ENCODE data around the gene ZIC3. TPM values are rescaled to one million over a fixed set of nuclear protein-coding genes. Genes with fewer than 3 reads are reported as not detected.

Gene ZIC3
- total RNA-seq, 1 experiment from 2014 or later, result 126 TPM

- Histone ChIP-seq H3T11ph (ENCODE audit: low read length) (no peak overlapping the region), H3K27me3 (ENCODE audit: insufficient read depth, low read length) (peaks cover 56% of the 10 kb centered on the region), H2BK20ac (ENCODE audit: low read depth, low read length, poor library complexity, severe bottlenecking) (no peak overlapping the region), H4K5ac (ENCODE audit: insufficient read length, low read depth, low read length) (no peak overlapping the region), H3K4ac (ENCODE audit: low read depth, low read length) (no peak overlapping the region), H4K91ac (ENCODE audit: insufficient read length, low read depth, low read length) (no peak overlapping the region), H3K79me2 (ENCODE audit: insufficient read depth, low read length) (no peaks in the 10 kb centered on the region), H3K14ac (ENCODE audit: insufficient read depth, low read length) (no peak overlapping the region), H3K4me2 (ENCODE audit: insufficient read depth, insufficient read length, low read length) (peak overlapping the region; percentile 83), H2BK120ac (ENCODE audit: low read depth, low read length, poor library complexity, severe bottlenecking) (no peak overlapping the region), H2BK15ac (ENCODE audit: low read depth, low read length) (no peak overlapping the region; the same call in 1 of the 2 replicates), H3K4me1 (ENCODE audit: insufficient read depth, low read length) (peaks cover 12% of the 10 kb centered on the region; the same call in 1 of the 2 replicates), H2BK5ac (ENCODE audit: insufficient read length, low read length) (no peak overlapping the region), H2BK12ac (ENCODE audit: insufficient read length, low read depth, low read length) (no peak overlapping the region), H3K23me2 (ENCODE audit: insufficient read length, low read depth, low read length, poor library complexity, severe bottlenecking) (peaks cover 32% of the 10 kb centered on the region), H3K9ac (ENCODE audit: extremely low read depth, insufficient read length, low read length) (no peak overlapping the region), H2AFZ (ENCODE audit: low read length) (no peak overlapping the region), H3K56ac (ENCODE audit: insufficient read length, low read depth, low read length) (no peak overlapping the region), H4K8ac (replicated peaks; ENCODE audit: insufficient read length, low read depth, low read length) (no peak overlapping the region), H3K23ac (ENCODE audit: insufficient read length, low read depth, low read length) (no peak overlapping the region), H3K27ac (ENCODE audit: insufficient read length, low read depth, low read length) (no peak overlapping the region), H2AK5ac (ENCODE audit: insufficient read length, low read length) (no peak overlapping the region), H3K9me3 (ENCODE audit: control insufficient read depth, low read depth, low read length) (no peaks in the 10 kb centered on the region), H3K79me1 (ENCODE audit: insufficient read depth, low read depth, low read length, poor library complexity, severe bottlenecking) (no peaks in the 10 kb centered on the region), H4K20me1 (ENCODE audit: control insufficient read depth, insufficient read depth, insufficient read length) (no peaks in the 10 kb centered on the region), H3K18ac (ENCODE audit: insufficient read length, low read depth, low read length) (no peak overlapping the region)
- Mint-ChIP-seq H3K36me3 (ENCODE audit: insufficient read depth in 1 of 3, low read depth in 3 of 3) (peaks cover 0 to 1% (median 0%) of the 10 kb centered on the region in 3 experiments; a peak in 1 of 7 replicates), H3K9me3 (peaks cover 0 to 44% of the 10 kb centered on the region in 2 experiments; a peak in 2 of 5 replicates), H3K27ac (no peak overlapping the region), H3K27me3 (ENCODE audit: low read depth) (peaks cover 60% of the 10 kb centered on the region), H3K4me1 (peaks cover 14 to 31% of the 10 kb centered on the region in 2 experiments), H3K4me3 (peak overlapping the region; percentile 27 to 82)
- WGBS (ENCODE audit: extremely low coverage, insufficient read length, low lambda C conversion rate), result no CpG with 5 or more reads among the region's 28 CpGs
- TF ChIP-seq, protein P1, sequence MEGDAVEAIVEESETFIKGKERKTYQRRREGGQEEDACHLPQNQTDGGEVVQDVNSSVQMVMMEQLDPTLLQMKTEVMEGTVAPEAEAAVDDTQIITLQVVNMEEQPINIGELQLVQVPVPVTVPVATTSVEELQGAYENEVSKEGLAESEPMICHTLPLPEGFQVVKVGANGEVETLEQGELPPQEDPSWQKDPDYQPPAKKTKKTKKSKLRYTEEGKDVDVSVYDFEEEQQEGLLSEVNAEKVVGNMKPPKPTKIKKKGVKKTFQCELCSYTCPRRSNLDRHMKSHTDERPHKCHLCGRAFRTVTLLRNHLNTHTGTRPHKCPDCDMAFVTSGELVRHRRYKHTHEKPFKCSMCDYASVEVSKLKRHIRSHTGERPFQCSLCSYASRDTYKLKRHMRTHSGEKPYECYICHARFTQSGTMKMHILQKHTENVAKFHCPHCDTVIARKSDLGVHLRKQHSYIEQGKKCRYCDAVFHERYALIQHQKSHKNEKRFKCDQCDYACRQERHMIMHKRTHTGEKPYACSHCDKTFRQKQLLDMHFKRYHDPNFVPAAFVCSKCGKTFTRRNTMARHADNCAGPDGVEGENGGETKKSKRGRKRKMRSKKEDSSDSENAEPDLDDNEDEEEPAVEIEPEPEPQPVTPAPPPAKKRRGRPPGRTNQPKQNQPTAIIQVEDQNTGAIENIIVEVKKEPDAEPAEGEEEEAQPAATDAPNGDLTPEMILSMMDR (conservative IDR thresholded peaks at IDR 0.05), result no peak
- DNase-seq, result peak; percentile 50
Measured at GRCh38 chrX:137547291-137547690, 18.6 kb upstream of the ZIC3 start.

Data from H9 (cell line).